Sigmoid colon (tissue), 7 donors: ENCODE results near the gene CMSS1. TPM values are rescaled to one million over a fixed set of nuclear protein-coding genes. Genes with fewer than 3 reads are reported as not detected.
A peak's percentile ranks its signal among the peaks of the same experiment; 100 is the strongest.

Experiments used
- DNase-seq: peaks from one replicate; pipeline ENCODE4 v3.0.0-alpha.2; 2019
- H3K27ac ChIP-seq, 4 donors: fragments of 200-600 bp; sonication (generic); one replicate each; pipeline ENCODE4 v1.5.1; 2016 to 2019; ENCODE audit warnings: mild to moderate bottlenecking in 1 of 4
- H3K27me3 ChIP-seq, 3 donors: fragments of 200-600 bp; sonication (generic); one replicate each; pipeline ENCODE4 v1.5.1; 2019; ENCODE audit warnings: mild to moderate bottlenecking in 1 of 3
- H3K36me3 ChIP-seq, 4 donors: fragments of 200-600 bp; sonication (generic); one replicate each; pipeline ENCODE4 v1.5.1; 2016 to 2019
- H3K4me1 ChIP-seq, 4 donors: fragments of 200-600 bp; sonication (generic); one replicate each; pipeline ENCODE4 v1.5.1; 2017 to 2019
- H3K4me3 ChIP-seq, 4 donors: fragments of 200-600 bp; sonication (generic); one replicate each; pipeline ENCODE4 v1.5.1; 2017 to 2019; ENCODE audit warnings: mild to moderate bottlenecking in 2 of 4, moderate library complexity in 1 of 4
- H3K9me3 ChIP-seq, 4 donors: fragments of 200-600 bp in 3 of 4; sonication (generic) in 3 of 4; one replicate each; pipeline versions ENCODE4 v1.5.1 to v1.6.1; 2013 to 2019
- EP300 ChIP-seq, 4 donors: sonication (generic); formaldehyde crosslinking; IDR thresholded peaks; one replicate each; pipeline ENCODE4 v1.6.1; 2017; ENCODE audit warnings: antibody characterized with exemption in 4 of 4
- POLR2A ChIP-seq, 2 donors: fragments of 450-650 bp; IDR thresholded peaks; one replicate each; pipeline ENCODE4 v1.6.1; 2016; ENCODE audit warnings: antibody characterized with exemption in 2 of 2, mild to moderate bottlenecking in 2 of 2, moderate library complexity in 2 of 2
- POLR2AphosphoS5 ChIP-seq, 4 donors: sonication (generic); formaldehyde crosslinking; IDR thresholded peaks; one replicate each; pipeline ENCODE4 v1.6.1; 2017; ENCODE audit warnings: antibody characterized with exemption in 4 of 4
- WGBS, 2 donors: extraction: QIAGEN DNeasy Blood & Tissue Kit; methylation state at CpG; one replicate each; pipeline ENCODE4 v1.1.7; 2013; 5-methylcytosine and 5-hydroxymethylcytosine counted together
- intact Hi-C: fragments of 100-400 bp; cut with DNase I; formaldehyde crosslinking; loops from one replicate; pipeline ENCODE4 v1.15.1; 2023
- polyA plus RNA-seq, 3 donors: library from polyadenylated mRNA; stranded (reverse); fragments of 200-250 nt; gene quantifications; one replicate each; pipeline ENCODE4 v1.2.3, GENCODE V29; 2013
- total RNA-seq, 4 donors: library from RNA; depleted of rRNA; stranded (reverse); fragments of >200 nt; gene quantifications; one replicate each; pipeline ENCODE4 v1.1.0, GENCODE V29; 2016
- TF ChIP-seq, protein P1 (sequence below), 4 experiments: fragments of 450-650 bp in 3 of 4; fragments of 200-600 bp in 1 of 4; IDR thresholded peaks; one replicate each; pipeline ENCODE4 v1.5.1; 2016 to 2019; ENCODE audit warnings: antibody characterized with exemption in 4 of 4, mild to moderate bottlenecking in 3 of 4, moderate library complexity in 2 of 4
- donor health status: healthy with polysubstance abuse.
- donor health status: Bipolar disorder and iron deficiency.
- donor health status: healthy.

CMSS1 gene
- total and polyA plus RNA-seq, 7 donors: 6.0 to 19.4 (median 13.9) TPM

DNA sequence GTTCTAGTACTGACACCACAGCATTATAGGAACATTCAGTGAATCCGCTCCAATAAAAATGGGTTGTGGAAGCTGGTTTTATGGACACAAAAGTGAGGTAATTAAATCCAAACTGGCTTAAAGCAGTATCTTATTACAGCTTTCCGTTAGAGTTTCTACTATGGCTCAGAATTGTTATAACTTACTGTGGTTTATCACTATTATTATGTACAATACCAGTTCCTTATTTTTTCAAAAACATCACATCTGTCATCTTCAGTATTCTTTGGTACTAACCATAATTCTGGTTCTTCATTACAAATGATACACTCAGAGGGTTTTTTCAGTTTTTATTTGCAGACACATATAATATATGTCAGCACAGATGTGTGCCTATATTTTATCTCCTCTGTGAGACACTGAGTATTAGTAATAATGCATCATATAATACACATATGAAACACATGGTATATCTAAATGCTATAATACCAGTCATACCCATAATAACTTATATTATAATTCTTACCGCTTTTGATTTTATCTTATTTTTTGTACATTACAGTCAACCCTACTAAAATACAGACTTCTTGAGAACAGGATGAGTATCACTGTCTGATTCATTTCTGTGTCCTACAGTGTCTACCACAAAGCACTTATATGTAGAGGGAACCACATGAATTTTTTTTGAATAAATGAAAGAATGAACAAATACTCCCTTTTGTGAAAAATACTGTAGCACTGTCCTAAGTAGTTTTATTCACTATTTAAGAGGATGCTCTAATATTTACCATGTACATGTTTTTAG is 39.0 kb downstream of the CMSS1 start:
- peak overlapping the region; percentile 52 to 95 (median 92) for H3K27ac ChIP-seq
- TF ChIP-seq POLR2A (IDR thresholded peaks at IDR 0.05) (no peak), POLR2AphosphoS5 (IDR thresholded peaks at IDR 0.05) (no peak), EP300 (IDR thresholded peaks at IDR 0.05) (no peak)
- TF ChIP-seq, protein P1, sequence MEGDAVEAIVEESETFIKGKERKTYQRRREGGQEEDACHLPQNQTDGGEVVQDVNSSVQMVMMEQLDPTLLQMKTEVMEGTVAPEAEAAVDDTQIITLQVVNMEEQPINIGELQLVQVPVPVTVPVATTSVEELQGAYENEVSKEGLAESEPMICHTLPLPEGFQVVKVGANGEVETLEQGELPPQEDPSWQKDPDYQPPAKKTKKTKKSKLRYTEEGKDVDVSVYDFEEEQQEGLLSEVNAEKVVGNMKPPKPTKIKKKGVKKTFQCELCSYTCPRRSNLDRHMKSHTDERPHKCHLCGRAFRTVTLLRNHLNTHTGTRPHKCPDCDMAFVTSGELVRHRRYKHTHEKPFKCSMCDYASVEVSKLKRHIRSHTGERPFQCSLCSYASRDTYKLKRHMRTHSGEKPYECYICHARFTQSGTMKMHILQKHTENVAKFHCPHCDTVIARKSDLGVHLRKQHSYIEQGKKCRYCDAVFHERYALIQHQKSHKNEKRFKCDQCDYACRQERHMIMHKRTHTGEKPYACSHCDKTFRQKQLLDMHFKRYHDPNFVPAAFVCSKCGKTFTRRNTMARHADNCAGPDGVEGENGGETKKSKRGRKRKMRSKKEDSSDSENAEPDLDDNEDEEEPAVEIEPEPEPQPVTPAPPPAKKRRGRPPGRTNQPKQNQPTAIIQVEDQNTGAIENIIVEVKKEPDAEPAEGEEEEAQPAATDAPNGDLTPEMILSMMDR (IDR thresholded peaks at IDR 0.05): no peak
- H3K4me3 ChIP-seq: no peak overlapping the region
- no peaks in the 10 kb centered on the region for H3K27me3 ChIP-seq
- peaks cover 0 to 2% (median 0%) of the 10 kb centered on the region in 4 donors for H3K36me3 ChIP-seq
- WGBS, 2 donors: 76 to 83% methylated on average over 3 of the region's 3 CpGs
- no peak for DNase-seq
- intact Hi-C loops: no loop called here
- no peaks in the 10 kb centered on the region for H3K9me3 ChIP-seq
- peaks cover 0 to 99% (median 90%) of the 10 kb centered on the region in 4 donors for H3K4me1 ChIP-seq

GRCh38 chr3:99857278-99857677 is 39.6 kb downstream of the CMSS1 start:
- no peak overlapping the region for H3K4me3 ChIP-seq
- intact Hi-C loops: no loop called here
- H3K36me3 ChIP-seq: peaks cover 0 to 5% (median under 1%) of the 10 kb centered on the region in 4 donors

DNA sequence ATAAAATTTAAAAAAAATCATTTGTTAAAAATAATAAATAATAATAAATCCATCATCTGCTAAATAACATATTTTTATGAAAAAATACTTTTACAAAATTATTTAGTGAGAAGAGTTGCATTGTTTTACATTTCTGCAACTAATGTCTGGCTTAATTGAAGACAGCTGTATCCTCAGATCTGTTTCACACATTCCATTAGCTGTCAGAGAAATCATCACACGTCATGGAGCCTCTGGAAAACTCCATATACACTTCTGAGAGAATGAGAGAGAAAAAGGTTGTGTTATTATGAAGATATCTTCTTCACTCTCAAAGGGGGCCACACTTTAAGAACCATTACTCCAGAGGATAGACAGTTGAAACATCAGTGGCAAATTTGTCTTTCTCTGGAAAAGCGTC is 40.8 kb downstream of the CMSS1 start:
- intact Hi-C loops: no loop called here
- Histone ChIP-seq H3K27me3 (no peaks in the 10 kb centered on the region), H3K27ac (peak overlapping the region; percentile 68 to 95 (median 92)), H3K4me3 (no peak overlapping the region), H3K9me3 (no peaks in the 10 kb centered on the region), H3K36me3 (peaks cover 0 to 15% (median 5%) of the 10 kb centered on the region in 4 donors), H3K4me1 (peaks cover 0 to 98% (median 89%) of the 10 kb centered on the region in 4 donors)
- no peak for DNase-seq
- TF ChIP-seq POLR2AphosphoS5 (IDR thresholded peaks at IDR 0.05) (no peak), POLR2A (IDR thresholded peaks at IDR 0.05) (no peak), EP300 (IDR thresholded peaks at IDR 0.05) (no peak)
- TF ChIP-seq, protein P1 (IDR thresholded peaks at IDR 0.05): no peak
- WGBS, 2 donors: 87 to 89% methylated on average over 2 of the region's 2 CpGs

More at GRCh38 chr3:99857278-99857677, 39.6 kb downstream of the CMSS1 start:
- 48 to 65% methylated on average over 1 of the region's 1 CpG for WGBS, 2 donors
- TF ChIP-seq, protein P1 (IDR thresholded peaks at IDR 0.05): no peak
- no peak for TF ChIP-seq POLR2AphosphoS5 (IDR thresholded peaks at IDR 0.05)
- no peak for TF ChIP-seq POLR2A (IDR thresholded peaks at IDR 0.05)
- TF ChIP-seq EP300 (IDR thresholded peaks at IDR 0.05): no peak
- Histone ChIP-seq H3K9me3 (no peaks in the 10 kb centered on the region), H3K27me3 (no peaks in the 10 kb centered on the region), H3K4me1 (peaks cover 0 to 99% (median 89%) of the 10 kb centered on the region in 4 donors), H3K27ac (peak overlapping the region; percentile 52 to 95 (median 92))
- DNase-seq: no peak

DNA sequence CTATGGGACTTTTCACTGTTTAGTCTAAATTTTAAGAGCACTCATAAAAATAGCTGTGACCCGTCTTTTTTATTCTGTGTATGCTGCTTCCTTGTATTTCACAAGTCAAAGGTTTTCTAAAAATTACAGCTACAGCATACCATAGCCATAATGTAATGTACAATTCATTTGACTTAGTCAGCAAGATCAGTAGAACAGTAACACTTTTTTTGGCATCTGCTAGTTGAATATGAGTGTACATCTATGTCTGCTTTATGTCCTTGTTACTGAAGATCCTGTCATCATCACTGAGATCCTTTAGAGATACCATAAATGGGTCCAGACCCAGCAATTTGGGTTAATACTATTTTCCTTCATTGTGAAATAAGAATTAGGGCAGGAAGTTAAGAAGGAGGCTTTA is 42.2 kb downstream of the CMSS1 start:
- H3K36me3 ChIP-seq: peaks cover 0 to 19% (median 5%) of the 10 kb centered on the region in 4 donors
- WGBS, 2 donors: 16 to 45% methylated on average over 1 of the region's 1 CpG
- H3K9me3 ChIP-seq: no peaks in the 10 kb centered on the region
- H3K27me3 ChIP-seq: no peaks in the 10 kb centered on the region
- DNase-seq: no peak
- H3K4me3 ChIP-seq: no peak overlapping the region
- TF ChIP-seq POLR2AphosphoS5 (IDR thresholded peaks at IDR 0.05) (peak; percentile 55 to 92 (median 82)), EP300 (IDR thresholded peaks at IDR 0.05) (peak in 2 of 4 donors; percentile 34 to 54), POLR2A (IDR thresholded peaks at IDR 0.05) (no peak)
- TF ChIP-seq, protein P1 (IDR thresholded peaks at IDR 0.05): no peak
- intact Hi-C loops: loop anchor here (5.0 kb wide), 2 partner anchors 67 to 182 kb away; no protein-coding TSS in a partner anchor
- H3K27ac ChIP-seq: peak overlapping the region; percentile 68 to 95 (median 92)
- peaks cover 0 to 96% (median 82%) of the 10 kb centered on the region in 4 donors for H3K4me1 ChIP-seq
